ENCODE measurements around the gene SRPK3.
"Not testable (repeated sequence)": the region's sequence is repeated elsewhere in the genome, so short reads cannot be mapped to it uniquely, and the experiment has no call there.

SRPK3 gene, protein sequence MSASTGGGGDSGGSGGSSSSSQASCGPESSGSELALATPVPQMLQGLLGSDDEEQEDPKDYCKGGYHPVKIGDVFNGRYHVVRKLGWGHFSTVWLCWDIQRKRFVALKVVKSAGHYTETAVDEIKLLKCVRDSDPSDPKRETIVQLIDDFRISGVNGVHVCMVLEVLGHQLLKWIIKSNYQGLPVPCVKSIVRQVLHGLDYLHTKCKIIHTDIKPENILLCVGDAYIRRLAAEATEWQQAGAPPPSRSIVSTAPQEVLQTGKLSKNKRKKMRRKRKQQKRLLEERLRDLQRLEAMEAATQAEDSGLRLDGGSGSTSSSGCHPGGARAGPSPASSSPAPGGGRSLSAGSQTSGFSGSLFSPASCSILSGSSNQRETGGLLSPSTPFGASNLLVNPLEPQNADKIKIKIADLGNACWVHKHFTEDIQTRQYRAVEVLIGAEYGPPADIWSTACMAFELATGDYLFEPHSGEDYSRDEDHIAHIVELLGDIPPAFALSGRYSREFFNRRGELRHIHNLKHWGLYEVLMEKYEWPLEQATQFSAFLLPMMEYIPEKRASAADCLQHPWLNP

DNA sequence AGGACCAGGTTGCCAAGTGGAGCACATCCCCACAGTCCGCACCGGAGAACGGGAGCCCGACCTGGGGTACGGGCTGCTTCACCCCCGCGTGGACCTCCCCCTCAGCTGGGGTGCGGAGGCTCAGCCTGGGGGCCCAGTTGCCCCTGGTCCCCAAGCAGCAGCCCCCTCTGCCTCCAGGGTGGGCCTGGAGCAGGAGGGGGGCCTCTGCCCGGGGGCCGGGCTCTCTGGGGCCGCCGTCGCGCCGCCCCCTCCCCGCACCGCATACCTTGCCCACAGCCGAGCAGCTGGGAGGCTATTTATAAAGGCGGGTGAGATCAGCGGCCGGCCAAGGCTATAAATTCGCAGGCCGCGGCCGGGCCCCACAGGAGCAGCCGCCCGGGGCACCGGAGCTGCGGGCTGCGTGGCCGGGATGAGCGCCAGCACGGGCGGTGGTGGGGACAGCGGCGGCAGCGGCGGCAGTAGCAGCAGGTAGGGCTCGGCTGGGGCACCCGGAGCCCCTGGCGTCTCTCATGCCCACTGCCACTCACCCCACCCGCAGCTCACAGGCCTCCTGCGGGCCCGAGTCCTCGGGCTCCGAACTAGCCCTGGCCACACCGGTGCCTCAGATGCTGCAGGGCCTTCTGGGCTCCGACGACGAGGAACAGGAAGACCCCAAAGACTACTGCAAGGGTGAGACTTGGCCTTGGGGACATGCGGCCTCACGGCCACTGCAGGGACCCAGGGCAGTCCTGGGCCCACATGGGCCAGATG lies at the start of gene SRPK3:
SRPK3 (plus strand) TSS at position 364 of the 750 bp plus-strand sequence; CDS start at position 410, 46 bp downstream.
- no peak for FAIRE-seq

GRCh38 chrX:153731117-153731844 lies 49.6 kb upstream of the SRPK3 start:
- no peak for FAIRE-seq

DNA sequence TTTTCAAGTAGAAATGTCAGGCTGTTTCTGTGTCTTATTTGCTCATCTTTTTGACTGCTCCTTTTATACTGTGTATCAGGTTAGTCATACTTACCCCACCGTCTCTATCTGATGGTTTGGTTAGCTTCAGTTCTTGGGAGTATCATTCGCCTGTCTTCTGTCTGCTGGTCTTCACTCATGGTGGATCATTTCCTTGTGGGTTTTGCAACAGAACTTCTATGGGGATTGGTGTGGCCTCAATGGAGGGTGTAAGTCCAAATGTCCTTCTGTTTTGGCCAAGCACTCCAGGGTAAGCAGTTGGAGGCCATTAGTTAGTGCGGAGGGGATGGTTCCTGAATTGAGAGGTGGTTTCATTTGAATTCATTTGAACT lies 49.0 kb upstream of the SRPK3 start:
- no peak for FAIRE-seq

- no peak for FAIRE-seq
These were observed 48.4 kb upstream of the SRPK3 start for GRCh38 chrX:153732401-153732800.

DNA sequence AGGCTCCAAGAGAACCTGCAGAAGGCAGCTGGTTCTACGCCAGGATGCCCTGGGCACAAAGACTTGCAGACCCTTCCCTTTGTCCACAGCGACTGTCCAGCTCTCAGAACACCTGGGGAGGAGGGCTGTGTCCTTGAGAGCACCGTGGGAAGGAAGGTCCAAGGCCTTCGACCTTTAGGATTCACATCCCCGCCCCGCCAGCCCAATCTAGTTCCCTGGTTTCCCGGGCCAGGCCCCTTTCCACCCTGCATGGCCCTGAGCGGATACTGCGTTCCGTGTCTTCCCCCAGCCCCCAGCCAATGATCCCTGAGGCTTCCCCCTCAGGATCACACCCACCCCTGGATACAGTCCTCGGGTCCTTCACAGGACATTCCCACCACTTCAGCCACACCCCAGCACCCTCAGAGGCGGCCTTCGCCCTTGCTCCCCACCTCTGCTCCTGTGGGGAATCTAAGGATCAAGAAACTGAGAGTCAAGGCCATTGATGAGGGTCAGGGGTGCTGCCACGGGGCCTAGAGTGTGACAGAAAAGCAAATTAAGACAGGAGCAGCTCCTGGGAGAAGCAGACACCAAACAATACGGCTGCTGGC lies 47.1 kb upstream of the SRPK3 start:
- FAIRE-seq = no peak

DNA sequence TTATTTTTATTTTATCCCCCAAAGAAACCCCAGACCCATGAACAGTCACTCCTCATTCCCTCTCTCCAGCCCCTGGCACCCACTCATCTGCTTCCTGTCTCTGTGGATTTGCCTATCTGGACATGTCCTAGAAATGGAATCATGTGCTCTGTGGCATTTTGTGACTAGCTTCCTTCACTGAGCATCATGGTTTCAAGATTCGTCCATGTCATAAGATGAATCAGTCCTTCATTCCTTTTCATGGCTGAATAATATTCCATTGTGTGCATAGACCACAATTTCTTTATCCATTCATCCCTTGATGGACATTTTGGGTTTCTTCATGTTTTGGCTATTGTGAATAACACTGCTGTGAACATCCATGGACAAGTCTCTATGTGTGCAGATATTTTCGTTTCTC lies 46.0 kb upstream of the SRPK3 start:
- no peak for FAIRE-seq

GRCh38 chrX:153735274-153735673 lies 45.6 kb upstream of the SRPK3 start:
- FAIRE-seq = no peak

- FAIRE-seq = no peak
These were observed 44.6 kb upstream of the SRPK3 start for GRCh38 chrX:153736071-153736820.

GRCh38 chrX:153736871-153737441 lies 43.9 kb upstream of the SRPK3 start:
- no peak for FAIRE-seq

GRCh38 chrX:153738056-153738605 lies 42.7 kb upstream of the SRPK3 start:
- no peak for FAIRE-seq

GRCh38 chrX:153739754-153740486 lies 40.9 kb upstream of the SRPK3 start:
- no peak for FAIRE-seq

DNA sequence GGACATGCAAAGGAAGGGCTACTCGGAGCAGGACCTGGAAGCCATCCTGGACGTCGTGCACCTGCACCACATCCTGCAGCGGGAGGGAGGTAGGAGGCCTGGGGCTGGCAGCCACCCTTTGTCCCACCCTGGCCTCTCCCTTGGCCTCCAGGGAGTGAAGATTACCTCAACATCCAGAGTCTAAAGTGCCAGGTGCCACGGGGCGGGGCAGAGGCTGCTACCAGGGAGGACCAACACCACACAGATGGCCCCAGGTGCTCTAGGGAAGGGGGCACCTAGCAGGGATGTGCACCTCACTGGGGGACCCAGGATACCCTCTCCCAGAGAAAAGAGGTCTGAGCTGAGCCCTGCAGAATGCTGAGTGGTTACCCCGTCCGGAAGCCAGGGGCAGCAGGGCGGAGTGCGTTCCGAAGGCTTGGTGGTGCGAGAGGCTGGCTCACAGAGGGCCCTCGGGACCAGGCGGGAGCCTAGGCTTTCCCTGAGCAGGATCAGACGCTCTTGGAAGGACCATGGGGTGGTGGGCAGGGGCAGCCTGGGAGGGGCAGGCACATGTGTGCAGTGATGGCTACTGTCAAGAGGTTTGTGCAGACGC lies 40.1 kb upstream of the SRPK3 start:
- FAIRE-seq = no peak

DNA sequence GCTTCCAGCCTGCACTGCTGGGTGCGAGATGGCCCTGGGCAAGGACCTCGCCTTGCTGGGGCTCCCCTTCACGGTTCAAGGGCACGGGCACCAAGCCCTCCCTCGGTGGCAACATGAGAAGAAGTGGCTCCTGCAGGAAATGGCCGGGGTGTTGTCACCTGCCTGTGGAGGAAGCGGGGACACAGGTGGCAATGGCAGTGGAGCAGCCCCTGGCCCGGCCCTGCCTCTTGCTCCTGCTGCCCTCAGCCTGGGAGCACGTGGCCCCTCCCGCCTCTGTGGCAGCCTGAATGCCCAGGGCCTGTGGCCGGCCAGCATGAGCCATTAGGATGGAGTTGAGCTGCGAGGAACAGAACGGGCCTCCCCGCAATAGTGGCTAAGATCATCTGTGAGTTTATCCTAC lies 39.4 kb upstream of the SRPK3 start:
- no peak for FAIRE-seq

DNA sequence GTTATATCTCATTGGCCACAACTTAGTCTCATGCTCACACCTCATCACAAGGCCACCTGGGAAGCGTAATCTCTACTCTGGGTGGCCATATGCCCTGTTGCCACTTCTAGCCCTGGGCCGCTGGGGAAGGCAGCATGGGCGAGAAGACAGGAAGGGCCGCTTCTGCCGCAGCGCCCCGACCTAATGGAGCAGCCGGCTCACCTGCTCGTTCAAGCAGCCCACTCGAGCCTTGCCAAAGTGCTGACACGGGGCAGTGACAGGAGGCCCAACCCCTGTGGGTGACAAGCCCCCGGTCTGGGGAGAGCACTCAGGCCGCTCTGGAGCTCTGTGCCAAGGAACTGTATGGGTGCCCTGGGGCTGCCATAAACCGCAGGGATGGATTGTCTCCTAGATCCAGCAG lies 38.7 kb upstream of the SRPK3 start:
- not testable (repeated sequence) for FAIRE-seq

DNA sequence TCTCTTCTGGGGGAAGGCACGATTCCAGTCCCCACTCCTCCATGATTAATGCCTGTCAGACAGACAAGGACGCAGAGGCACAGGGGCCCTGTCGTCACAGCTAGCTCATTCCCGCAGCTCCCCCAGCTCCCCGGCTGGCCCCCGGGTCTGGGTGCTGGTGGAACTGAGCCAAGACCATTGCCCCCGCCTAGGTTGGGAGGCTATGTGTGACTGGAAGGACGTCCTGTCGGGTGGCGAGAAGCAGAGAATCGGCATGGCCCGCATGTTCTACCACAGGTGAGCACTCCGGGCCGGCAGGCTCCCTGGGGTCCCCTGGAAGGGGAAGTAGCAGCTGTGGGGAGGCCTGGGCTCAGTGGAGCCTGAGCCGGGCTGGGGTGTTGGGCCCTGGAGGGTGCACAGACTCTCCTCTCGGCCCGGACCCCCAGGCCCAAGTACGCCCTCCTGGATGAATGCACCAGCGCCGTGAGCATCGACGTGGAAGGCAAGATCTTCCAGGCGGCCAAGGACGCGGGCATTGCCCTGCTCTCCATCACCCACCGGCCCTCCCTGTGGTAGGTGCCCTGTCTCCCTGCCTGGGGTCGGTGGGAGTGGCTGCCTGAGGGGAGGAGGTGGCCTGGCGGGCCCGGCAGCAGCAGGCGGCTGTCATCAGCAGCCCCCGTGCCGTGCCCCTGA lies 37.9 kb upstream of the SRPK3 start:
- FAIRE-seq = not testable (repeated sequence)

- not testable (repeated sequence) for FAIRE-seq
These were observed 37.2 kb upstream of the SRPK3 start for GRCh38 chrX:153743468-153744209.

GRCh38 chrX:153744210-153745066 lies 36.4 kb upstream of the SRPK3 start:
- FAIRE-seq = no peak

DNA sequence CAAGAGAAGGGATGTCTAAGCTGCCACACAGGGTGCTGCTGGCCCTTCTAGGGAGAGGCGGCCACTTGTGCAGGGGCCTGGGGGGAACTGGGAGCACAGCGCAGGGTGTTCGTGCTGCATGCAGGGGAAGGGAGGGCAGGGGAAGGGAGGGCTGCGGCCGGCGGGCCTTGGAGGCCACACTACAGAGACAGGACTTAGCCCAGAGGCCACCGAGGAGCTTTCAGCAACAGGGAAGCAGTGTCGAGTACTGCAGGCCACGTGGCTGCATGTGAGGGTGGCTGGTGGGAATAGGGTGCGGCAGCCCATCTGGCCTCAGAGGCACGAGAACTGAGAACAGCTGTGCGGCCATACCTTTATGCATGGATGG lies 35.8 kb upstream of the SRPK3 start:
- not testable (repeated sequence) for FAIRE-seq

Measured in A204.1 (cell line).